HepG2 (cell line): ENCODE results near the gene PERCC1. TPM values are rescaled to one million over a fixed set of nuclear protein-coding genes. Genes with fewer than 3 reads are reported as not detected.

ENCODE experiments used
- ATAC-seq: fragments of 200-7000 bp; cut with Tn5 transposase; 3 replicates; pipeline ENCODE4 v1.9.1; 2020; ENCODE audit warnings: mild to moderate bottlenecking, moderate library complexity
- BruUV-seq: library from RNA; stranded (reverse); fragments of 400-500 nt; replicated peaks from 2 replicates; lab custom pipeline; 2021; lab: Mats Ljungman, UMichigan
- CTCF ChIA-PET: fragments of 300-600 bp; formaldehyde crosslinking; extraction: SDS; loops from one replicate; lab custom pipeline; 2021; ENCODE audit warnings: low total read pairs, inconsistent platforms, low intra/inter-chr PET ratio; lab: Yijun Ruan, JAX
- POLR2A ChIA-PET: fragments of 350-600 bp; sonication (Branson Sonifier 250); formaldehyde crosslinking; loops from one replicate; lab custom pipeline; 2020; ENCODE audit warnings: antibody characterized with exemption, inconsistent platforms; lab: Yijun Ruan, JAX
- DNase-seq: peaks from one replicate; pipeline ENCODE4 v3.0.0-alpha.2; 2015; ENCODE audit warnings: low spot score
- FAIRE-seq: peaks from 3 replicates; lab custom pipeline; 2011; peaks lifted over from hg19 to GRCh38; lab: Jason Lieb, UNC
- H2AFZ ChIP-seq: one replicate; pipeline ENCODE4 v1.6.1; 2011; ENCODE audit warnings: low read length, inconsistent platforms
- H3K27ac ChIP-seq: fragments of 300-600 bp; 3 replicates; pipeline ENCODE4 v1.8.0; 2011; ENCODE audit warnings: mixed run types, mild to moderate bottlenecking, mixed read lengths, low read length, inconsistent platforms; ENCODE audit not compliant: insufficient read depth; ENCODE audit errors: extremely low read length
- H3K27me3 ChIP-seq, 2 experiments: fragments of 200-600 bp in 1 of 2; 2 replicates in 1 of 2; 3 replicates in 1 of 2; pipeline versions ENCODE4 v1.6.0 to v1.8.0; 2011; ENCODE audit warnings: low read length in 2 of 2, mild to moderate bottlenecking in 2 of 2, moderate library complexity in 2 of 2, inconsistent platforms in 1 of 2; ENCODE audit not compliant: insufficient read depth in 2 of 2, control insufficient read depth in 1 of 2
- H3K36me3 ChIP-seq, 2 experiments: fragments of 200-600 bp in 1 of 2; replicated peaks in 1 of 2; 2 replicates in 1 of 2; 3 replicates in 1 of 2; pipeline versions ENCODE4 v1.5.1 to v1.8.0; 2011; ENCODE audit warnings: low read length in 2 of 2, inconsistent platforms in 1 of 2; ENCODE audit not compliant: insufficient read depth in 2 of 2, control insufficient read depth in 1 of 2
- H3K4me1 ChIP-seq: 2 replicates; pipeline ENCODE4 v1.5.1; 2012; ENCODE audit warnings: low read length, inconsistent platforms; ENCODE audit not compliant: insufficient read depth
- H3K4me2 ChIP-seq: 2 replicates; pipeline ENCODE4 v1.6.0; 2011; ENCODE audit warnings: low read depth, low read length, inconsistent platforms
- H3K4me3 ChIP-seq, 3 experiments: fragments of 200-600 bp in 1 of 3; sonication (generic), shearing (Covaris generic) in 1 of 3; replicated peaks in 1 of 3; 2 replicates each; pipeline ENCODE4 v1.5.1; 2011 to 2016; ENCODE audit warnings: low read length in 3 of 3, inconsistent platforms in 2 of 3, low read depth in 2 of 3, mild to moderate bottlenecking in 2 of 3, control low read depth in 1 of 3, mixed read lengths in 1 of 3; ENCODE audit not compliant: insufficient read depth in 1 of 3
- H3K79me2 ChIP-seq: one replicate; pipeline ENCODE4 v1.6.1; 2011; ENCODE audit warnings: low read length, inconsistent platforms; ENCODE audit not compliant: insufficient read depth
- H3K9ac ChIP-seq: 2 replicates; pipeline ENCODE4 v1.6.0; 2011; ENCODE audit warnings: mild to moderate bottlenecking, low read depth, low read length, inconsistent platforms; ENCODE audit not compliant: insufficient read depth
- H3K9me3 ChIP-seq: 2 replicates; pipeline ENCODE4 v1.5.1; 2012; ENCODE audit warnings: mild to moderate bottlenecking, low read length
- H4K20me1 ChIP-seq: 2 replicates; pipeline ENCODE4 v1.6.0; 2011; ENCODE audit warnings: inconsistent platforms, mild to moderate bottlenecking, low read length, moderate library complexity; ENCODE audit not compliant: insufficient read depth
- CENPX ChIP-seq: sonication (generic); formaldehyde crosslinking; IDR thresholded peaks from 2 replicates; pipeline ENCODE4 v1.9.0; 2021; ENCODE audit warnings: mild to moderate bottlenecking, missing genetic modification reagents, moderate library complexity
- NFE2 ChIP-seq: sonication (generic); formaldehyde crosslinking; IDR thresholded peaks from 2 replicates; pipeline ENCODE4 v1.4.0; 2020; ENCODE audit warnings: missing genetic modification reagents
- TARDBP ChIP-seq: sonication (generic); formaldehyde crosslinking; IDR thresholded peaks from 2 replicates; pipeline ENCODE4 v1.8.0; 2022; ENCODE audit warnings: mild to moderate bottlenecking, missing genetic modification reagents
- TBL1XR1 ChIP-seq: fragments of 150-350 bp; IDR thresholded peaks from 2 replicates; pipeline ENCODE4 v1.6.1; 2014; ENCODE audit warnings: borderline replicate concordance, low read length; ENCODE audit not compliant: partially characterized antibody
- ZFP36L2 ChIP-seq: sonication (generic); formaldehyde crosslinking; IDR thresholded peaks from 2 replicates; pipeline ENCODE4 v1.4.0; 2020; ENCODE audit warnings: missing genetic modification reagents
- WGBS: methylation state at CpG from one replicate; pipeline ENCODE4 v1.1.6; 2017; ENCODE audit warnings: low lambda C conversion rate; 5-methylcytosine and 5-hydroxymethylcytosine counted together
- in situ Hi-C: cut with HindIII; loops from 2 replicates; pipeline ENCODE4 v1.10.0; 2017; ENCODE audit warnings: low pct_unique_long_range_greater_than_20kb; ENCODE audit not compliant: extremely low pct_ligation_motif_present
- intact Hi-C: fragments of 100-400 bp; cut with micrococcal nuclease; formaldehyde crosslinking; loops from one replicate; pipeline ENCODE4 v1.10.0; 2022; ENCODE audit not compliant: unreplicated experiment
- polyA plus RNA-seq, 8 experiments: library from polyadenylated mRNA; depleted of rRNA in 3 of 8; stranded (reverse) in 7 of 8; unstranded in 1 of 8; fragments of >200 nt; fragmentation: Illumina TruSeq in 4 of 8; extraction: Trizol in 4 of 8; gene quantifications; 2 replicates each; pipeline versions ENCODE4 v1.2.1 to v1.2.3, GENCODE V29; 2011 to 2016; ENCODE audit warnings: low read depth in 4 of 8, missing spikeins in 1 of 8, mixed read lengths in 1 of 8; ENCODE audit not compliant: insufficient read depth in 1 of 8
- total RNA-seq, 5 experiments: library from RNA; depleted of rRNA; stranded (reverse); fragments of >200 nt; fragmentation: Illumina TruSeq; extraction: Trizol; gene quantifications; 2 replicates each; pipeline ENCODE4 v1.2.3, GENCODE V29; 2016; ENCODE audit warnings: low read depth in 1 of 5
- TF ChIP-seq, protein P1 (sequence below): IDR thresholded peaks from 2 replicates; pipeline ENCODE4 v1.6.1; 2016; ENCODE audit warnings: missing biosample characterization, missing genetic modification reagents, low read depth
- TF ChIP-seq, protein P2 (sequence below): sonication (generic); formaldehyde crosslinking; IDR thresholded peaks from 2 replicates; pipeline ENCODE4 v1.8.0; 2022; ENCODE audit warnings: mild to moderate bottlenecking, missing genetic modification reagents
- TF ChIP-seq, protein P3 (sequence below): conservative IDR thresholded peaks from 2 replicates; pipeline ENCODE4 v1.6.1; 2018; ENCODE audit warnings: missing genetic modification reagents

PERCC1 gene
- total and polyA plus RNA-seq, 2 of the 13 experiments (the other 11 are each of a cell fraction or from before 2014, with no cell fraction given) = 0.15 TPM; not detected in 1

- no peak overlapping the region for H3K9ac ChIP-seq
- no peaks in the 10 kb centered on the region for H3K9me3 ChIP-seq
- no peaks in the 10 kb centered on the region for H3K4me1 ChIP-seq
- BruUV-seq = no TSS peak
- intact Hi-C loops = no loop called here
- POLR2A ChIA-PET = no interaction called here
- no peak overlapping the region for H3K27ac ChIP-seq
- no peak overlapping the region for H3K4me3 ChIP-seq
- H4K20me1 ChIP-seq = no peaks in the 10 kb centered on the region
- whole genome bisulfite sequencing = 97% methylated on average over 28 of the region's 42 CpGs
- ATAC-seq (no peak), FAIRE-seq (no peak), DNase-seq (no peak)
- no peaks in the 10 kb centered on the region for H3K27me3 ChIP-seq
- CTCF ChIA-PET = no interaction called here
- no peak for TF ChIP-seq NFE2 (CRISPR knock-in tag)
- no peak for TF ChIP-seq CENPX
- TF ChIP-seq TBL1XR1 = no peak
- TF ChIP-seq, protein P1, sequence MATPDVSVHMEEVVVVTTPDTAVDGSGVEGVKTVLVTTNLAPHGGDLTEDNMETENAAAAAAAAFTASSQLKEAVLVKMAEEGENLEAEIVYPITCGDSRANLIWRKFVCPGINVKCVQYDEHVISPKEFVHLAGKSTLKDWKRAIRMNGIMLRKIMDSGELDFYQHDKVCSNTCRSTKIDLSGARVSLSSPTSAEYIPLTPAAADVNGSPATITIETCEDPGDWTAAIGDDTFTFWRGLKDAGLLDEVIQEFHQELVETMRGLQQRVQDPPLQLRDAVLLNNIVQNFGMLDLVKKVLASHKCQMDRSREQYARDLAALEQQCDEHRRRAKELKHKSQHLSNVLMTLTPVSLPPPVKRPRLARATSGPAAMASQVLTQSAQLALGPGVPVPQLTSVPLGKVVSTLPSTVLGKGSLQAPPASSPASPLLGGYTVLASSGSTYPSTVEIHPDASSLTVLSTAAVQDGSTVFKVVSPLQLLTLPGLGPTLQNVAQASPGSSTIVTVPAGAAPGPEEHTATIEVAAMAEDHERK = no peak
- TF ChIP-seq ZFP36L2 = no peak
- TF ChIP-seq TARDBP (CRISPR knock-in tag) = no peak
- TF ChIP-seq, protein P2, sequence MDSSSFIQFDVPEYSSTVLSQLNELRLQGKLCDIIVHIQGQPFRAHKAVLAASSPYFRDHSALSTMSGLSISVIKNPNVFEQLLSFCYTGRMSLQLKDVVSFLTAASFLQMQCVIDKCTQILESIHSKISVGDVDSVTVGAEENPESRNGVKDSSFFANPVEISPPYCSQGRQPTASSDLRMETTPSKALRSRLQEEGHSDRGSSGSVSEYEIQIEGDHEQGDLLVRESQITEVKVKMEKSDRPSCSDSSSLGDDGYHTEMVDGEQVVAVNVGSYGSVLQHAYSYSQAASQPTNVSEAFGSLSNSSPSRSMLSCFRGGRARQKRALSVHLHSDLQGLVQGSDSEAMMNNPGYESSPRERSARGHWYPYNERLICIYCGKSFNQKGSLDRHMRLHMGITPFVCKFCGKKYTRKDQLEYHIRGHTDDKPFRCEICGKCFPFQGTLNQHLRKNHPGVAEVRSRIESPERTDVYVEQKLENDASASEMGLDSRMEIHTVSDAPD (CRISPR knock-in tag) = no peak
- TF ChIP-seq, protein P3, sequence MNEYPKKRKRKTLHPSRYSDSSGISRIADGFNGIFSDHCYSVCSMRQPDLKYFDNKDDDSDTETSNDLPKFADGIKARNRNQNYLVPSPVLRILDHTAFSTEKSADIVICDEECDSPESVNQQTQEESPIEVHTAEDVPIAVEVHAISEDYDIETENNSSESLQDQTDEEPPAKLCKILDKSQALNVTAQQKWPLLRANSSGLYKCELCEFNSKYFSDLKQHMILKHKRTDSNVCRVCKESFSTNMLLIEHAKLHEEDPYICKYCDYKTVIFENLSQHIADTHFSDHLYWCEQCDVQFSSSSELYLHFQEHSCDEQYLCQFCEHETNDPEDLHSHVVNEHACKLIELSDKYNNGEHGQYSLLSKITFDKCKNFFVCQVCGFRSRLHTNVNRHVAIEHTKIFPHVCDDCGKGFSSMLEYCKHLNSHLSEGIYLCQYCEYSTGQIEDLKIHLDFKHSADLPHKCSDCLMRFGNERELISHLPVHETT (CRISPR knock-in tag) = no peak
- no peak overlapping the region for H3K4me2 ChIP-seq
- in situ Hi-C loops = no loop called here
- peaks cover 15 to 32% of the 10 kb centered on the region in 2 experiments; a peak in 4 of 5 replicates for H3K36me3 ChIP-seq
- H3K79me2 ChIP-seq = no peaks in the 10 kb centered on the region
- no peak overlapping the region for H2AFZ ChIP-seq
These were observed 26.8 kb downstream of the PERCC1 start for GRCh38 chr16:1457489-1458245.
